PC-9 (cell line): ENCODE data around the gene CALB2.

Source experiments
- CTCF ChIP-seq: fragments of 200-600 bp; sonication (generic); conservative IDR thresholded peaks from 2 replicates; pipeline ENCODE4 v1.6.1; 2017; ENCODE audit warnings: mixed run types, antibody characterized with exemption, mild to moderate bottlenecking, moderate library complexity
- EZH2 ChIP-seq: fragments of 200-600 bp; sonication (generic); IDR thresholded peaks from 2 replicates; pipeline ENCODE4 v1.8.0; 2017; ENCODE audit warnings: antibody characterized with exemption, low read depth

DNA sequence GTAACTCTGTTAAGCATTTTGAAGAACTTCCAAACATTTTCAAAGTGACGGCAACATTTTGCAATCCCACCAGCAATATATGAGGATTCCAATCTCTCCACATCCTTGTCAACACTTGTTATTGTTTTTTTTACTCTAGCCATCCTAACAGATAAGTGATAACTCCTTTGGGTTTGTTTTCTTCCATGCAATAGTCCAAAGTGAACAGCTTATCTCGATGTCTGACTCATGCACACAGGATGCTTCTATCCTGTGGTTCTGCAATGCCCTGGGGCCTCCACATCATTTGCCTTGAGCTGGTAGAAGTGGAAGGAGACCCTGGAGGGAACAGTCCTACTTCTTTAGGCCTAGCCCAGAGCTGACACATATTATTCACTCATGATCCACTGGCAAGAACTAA lies 70.4 kb downstream of the CALB2 start:
- no peak for TF ChIP-seq EZH2
- no peak for TF ChIP-seq CTCF
